T-helper 1 cell (primary cell): ENCODE results near the gene TBX22.
"Not testable (repeated sequence)": the region's sequence is repeated elsewhere in the genome, so short reads cannot be mapped to it uniquely, and the experiment has no call there.

Experiments
- DNase-seq, 5 donors: peaks; one replicate each; pipeline ENCODE4 v3.0.0-alpha.2; 2012 to 2020
- total RNA-seq, 4 donors: gene quantifications; one replicate each; lab custom pipeline; 2026; lab: John Stamatoyannopoulos, UW

Gene TBX22, protein sequence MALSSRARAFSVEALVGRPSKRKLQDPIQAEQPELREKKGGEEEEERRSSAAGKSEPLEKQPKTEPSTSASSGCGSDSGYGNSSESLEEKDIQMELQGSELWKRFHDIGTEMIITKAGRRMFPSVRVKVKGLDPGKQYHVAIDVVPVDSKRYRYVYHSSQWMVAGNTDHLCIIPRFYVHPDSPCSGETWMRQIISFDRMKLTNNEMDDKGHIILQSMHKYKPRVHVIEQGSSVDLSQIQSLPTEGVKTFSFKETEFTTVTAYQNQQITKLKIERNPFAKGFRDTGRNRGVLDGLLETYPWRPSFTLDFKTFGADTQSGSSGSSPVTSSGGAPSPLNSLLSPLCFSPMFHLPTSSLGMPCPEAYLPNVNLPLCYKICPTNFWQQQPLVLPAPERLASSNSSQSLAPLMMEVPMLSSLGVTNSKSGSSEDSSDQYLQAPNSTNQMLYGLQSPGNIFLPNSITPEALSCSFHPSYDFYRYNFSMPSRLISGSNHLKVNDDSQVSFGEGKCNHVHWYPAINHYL
- total RNA-seq = 0 reads per million in 4 donors

DNA sequence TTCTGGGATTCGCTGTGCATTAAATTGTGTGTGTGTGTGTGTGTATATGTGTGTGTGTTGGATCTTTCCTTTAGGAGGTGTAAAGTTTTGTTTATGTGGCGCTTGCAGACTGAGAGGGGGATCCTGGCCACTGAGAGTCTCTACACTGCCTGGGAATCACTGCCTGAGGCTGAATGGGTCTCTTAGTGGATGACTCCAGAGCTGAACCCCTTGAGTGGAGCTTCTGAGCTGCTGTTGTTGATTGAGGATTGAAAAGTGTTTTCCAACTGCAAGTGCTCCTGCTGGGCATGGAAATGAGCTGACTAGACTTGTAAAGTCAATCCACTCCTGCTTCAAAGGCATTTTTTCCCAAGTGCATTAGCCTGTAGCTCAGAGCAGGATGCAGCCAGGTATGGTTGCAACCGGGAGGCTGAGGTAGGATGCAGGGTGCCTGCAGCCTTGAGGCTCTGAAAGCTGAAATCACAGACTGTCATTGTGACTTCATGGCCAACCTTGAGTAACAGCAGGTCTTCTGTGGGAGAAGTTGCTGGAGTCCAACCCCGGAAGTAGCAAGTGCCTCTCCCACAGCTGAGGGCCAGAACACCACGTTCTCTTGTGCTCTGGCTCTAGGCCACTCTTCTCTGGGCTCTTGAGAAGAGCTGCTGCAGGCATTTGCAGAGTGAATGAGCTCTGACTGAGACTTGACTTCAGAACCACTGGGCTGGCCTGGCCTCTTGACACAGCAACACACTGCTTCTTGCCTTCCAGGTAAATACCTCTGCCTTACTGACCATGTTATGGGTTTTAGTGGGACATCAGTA is at the start of gene TBX22:
TSS of gene TBX22 (plus strand) at position 613 of the 800 bp plus-strand sequence. CDS start 7,517 bp downstream, outside the sequence.
- DNase-seq = no peak

DNA sequence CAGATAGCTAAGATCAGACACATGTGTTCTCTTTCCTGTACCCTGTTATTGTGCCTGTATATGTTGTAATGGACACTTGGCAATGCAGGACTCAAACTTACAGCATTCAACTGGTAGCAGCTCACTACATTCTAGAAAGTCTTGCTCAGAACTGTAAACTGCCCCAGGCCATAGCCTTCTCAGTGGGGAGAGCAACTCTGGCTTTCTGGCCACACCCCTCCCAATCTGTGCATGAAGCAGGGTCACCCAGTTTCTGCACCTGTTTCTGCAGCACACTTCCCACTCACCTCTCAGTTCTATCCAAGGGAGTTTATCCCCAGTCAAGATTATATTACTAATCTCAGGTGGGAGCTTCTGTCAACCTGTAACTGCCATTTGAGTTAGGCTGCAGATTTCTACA is 38.9 kb upstream of the TBX22 start:
- no peak for DNase-seq

DNA sequence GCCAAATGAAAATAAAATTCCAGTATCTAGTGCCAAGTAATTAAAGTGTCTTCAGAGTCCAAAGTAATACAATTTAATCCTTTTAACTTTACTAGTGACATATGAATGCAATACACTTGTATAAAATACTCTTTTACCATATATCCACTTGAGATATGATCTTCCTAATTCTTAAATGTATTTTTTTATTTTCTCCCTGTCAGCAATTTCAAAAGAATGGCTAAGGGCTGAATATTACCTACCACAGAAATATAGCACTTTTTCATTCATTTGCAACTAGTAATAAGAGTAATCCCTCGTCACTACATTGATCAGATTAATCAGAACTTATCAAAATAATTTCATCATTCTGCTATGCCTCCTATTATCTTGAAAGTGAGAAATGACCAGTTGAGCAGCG is 10.1 kb upstream of the TBX22 start:
- DNase-seq = no peak

DNA sequence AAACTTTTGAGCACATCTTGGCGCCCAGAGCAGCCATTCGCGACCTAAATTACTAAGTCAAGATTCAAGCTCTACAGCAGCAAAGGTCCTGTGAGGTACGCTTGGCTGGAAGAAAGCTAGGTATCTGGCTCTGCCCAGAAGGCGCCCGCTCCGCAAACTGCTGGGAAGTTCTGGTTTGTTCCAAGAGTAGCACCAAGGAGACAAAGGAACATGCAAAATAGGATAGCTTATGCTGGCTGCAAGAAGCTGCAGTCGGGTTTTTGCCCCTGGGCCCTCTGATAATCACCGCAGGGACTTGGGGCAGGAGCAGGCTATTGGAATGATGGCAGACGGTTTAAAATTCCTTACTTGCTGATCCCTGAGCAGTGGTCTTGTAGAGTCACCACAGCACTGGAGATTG is 3.0 kb upstream of the TBX22 start:
- no peak for DNase-seq

DNA sequence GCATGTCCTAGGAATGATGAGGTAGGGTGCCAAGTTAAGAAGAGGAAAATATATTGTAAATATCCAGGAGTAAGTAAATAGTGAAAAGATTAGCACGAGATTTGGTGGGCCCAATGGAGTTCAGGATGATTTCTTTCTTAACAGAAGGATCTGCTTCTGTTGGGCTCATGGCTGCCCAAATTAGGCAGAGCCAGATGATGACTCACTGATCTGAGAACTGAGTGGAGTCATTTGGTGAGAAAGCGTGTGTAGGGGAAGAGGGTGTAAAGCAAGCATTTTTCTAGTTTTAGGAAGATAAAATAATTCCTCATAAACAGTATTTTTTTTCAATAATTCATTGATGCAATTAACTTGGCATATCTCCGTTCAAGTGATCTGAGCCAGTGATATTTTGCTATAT is 1.6 kb downstream of the TBX22 start:
- DNase-seq = no peak

DNA sequence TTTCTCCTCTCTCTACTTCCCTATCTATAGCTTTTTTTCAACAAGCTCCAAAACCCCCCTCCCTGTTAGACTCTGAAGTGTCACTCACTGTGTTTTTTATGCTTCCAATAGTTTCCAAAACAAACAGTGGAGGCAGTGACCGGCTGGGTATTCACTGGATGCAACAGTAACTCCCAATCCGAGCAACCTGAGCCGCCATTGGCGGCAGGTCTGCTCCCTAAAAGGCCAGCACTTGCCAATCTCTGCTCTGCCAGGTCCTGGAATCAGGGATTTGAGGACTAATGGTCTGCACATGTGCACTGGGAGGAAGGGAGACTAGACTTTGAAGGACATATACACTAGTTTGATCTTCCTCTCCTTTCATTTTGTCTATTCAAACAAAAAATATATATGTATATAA is 7.1 kb downstream of the TBX22 start:
- DNase-seq = no peak

DNA sequence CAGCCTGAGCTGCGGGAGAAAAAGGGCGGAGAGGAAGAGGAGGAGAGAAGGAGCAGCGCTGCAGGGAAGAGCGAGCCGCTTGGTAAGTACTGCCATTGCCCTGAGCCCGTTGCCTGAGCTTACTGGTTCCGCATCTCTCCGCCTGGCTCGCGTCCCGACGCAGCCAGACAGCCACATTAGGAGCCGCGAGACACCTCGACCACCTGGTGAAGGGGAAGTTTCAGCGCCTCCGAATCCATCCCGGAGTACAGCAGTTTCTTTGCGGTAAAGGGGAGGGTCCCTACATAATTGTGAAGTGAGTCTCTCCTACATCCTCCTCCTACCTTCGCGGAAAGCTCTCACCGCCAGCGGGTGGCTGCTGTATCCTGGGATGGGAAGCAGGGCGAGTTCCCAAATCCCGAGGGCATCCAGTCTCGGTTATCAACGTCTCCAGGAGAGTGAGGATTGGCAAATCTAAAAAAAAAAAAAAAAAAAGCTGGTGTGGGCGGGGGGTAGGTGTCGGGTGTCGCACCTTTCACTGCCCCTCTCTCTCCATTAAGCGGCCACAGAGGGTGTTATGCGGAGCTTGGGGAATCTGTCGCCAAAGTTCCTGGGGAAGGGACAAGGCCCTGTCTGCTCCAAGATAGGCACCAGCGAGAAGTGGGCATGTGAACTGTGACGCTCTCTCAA is 7.9 kb downstream of the TBX22 start:
- no peak for DNase-seq

DNA sequence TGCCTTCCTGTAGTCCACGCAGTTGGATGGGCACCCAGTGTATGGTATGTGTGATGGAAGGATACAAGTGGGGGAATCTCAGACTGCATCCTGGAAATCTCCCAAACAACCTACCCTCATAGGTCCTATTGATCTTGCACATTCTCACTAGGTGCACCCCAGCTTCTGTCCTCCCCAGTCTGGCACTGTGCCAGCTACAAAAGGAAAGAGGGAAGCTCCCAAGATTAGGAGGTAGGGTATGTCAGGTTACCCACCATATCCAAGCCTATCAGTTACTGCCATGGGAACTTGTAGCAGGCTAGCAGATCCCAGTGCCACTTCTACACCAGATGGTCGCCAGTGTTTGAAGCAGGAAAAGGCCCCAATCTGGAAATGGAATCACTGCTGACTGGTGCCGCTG is 11.6 kb downstream of the TBX22 start:
- DNase-seq = no peak

DNA sequence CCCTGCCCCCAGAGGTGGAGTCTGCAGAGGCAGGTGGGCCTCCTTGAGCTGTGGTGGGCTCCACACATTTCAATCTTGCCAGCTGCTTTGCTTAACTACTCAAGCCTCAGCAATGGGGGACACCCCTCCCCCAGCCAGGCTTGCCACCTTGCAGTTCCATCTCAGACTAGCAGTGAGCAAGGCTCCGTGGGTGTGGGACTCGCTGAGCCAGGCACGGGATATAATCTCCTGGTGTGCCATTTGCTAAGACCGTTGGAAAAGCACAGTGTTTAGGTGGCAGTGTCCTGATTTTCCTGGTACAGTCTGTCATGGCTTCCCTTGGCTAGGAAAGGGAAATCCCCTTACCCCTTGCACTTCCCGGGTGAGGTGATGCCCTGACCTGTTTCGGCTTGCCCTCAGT is 51.6 kb downstream of the TBX22 start:
- DNase-seq = not testable (repeated sequence)

DNA sequence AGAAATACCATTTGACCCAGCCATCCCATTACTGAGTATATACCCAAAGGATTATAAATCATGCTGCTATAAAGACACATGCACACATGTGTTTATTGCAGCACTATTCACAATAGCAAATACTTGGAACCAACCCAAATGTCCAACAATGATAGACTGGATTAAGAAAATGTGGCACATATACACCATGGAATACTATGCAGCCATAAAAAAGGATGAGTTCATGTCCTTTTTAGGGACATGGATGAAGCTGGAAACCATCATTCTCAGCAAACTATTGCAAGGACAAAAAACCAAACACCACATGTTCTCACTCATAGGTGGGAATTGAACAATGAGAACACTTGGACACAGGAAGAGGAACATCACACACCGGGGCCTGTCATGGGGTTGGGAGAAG is 61.1 kb downstream of the TBX22 start:
- DNase-seq = not testable (repeated sequence)
